IMR-90 (cell line): Measurements from ENCODE around the gene TCTA.

Experiments used
- BHLHE40 ChIP-seq: fragments of 150-350 bp; IDR thresholded peaks from 2 replicates; pipeline ENCODE4 v1.6.1; 2016; ENCODE audit warnings: mild to moderate bottlenecking, low read depth, low read length
- CEBPB ChIP-seq: IDR thresholded peaks from 2 replicates; pipeline ENCODE4 v1.6.1; 2012; ENCODE audit warnings: low read depth, low read length, improper control_type of control experiment
- CTCF ChIP-seq: conservative IDR thresholded peaks from 2 replicates; pipeline ENCODE4 v1.5.1; 2012; ENCODE audit warnings: mild to moderate bottlenecking, low read depth, low read length, improper control_type of control experiment
- ELK1 ChIP-seq: fragments of 150-350 bp; IDR thresholded peaks from 2 replicates; pipeline ENCODE4 v1.6.1; 2016; ENCODE audit warnings: low read depth, mild to moderate bottlenecking, low read length, moderate library complexity, borderline replicate concordance
- FOS ChIP-seq: fragments of 150-350 bp; IDR thresholded peaks from 2 replicates; pipeline ENCODE4 v1.6.1; 2016; ENCODE audit warnings: low read depth, low read length
- MAFK ChIP-seq: IDR thresholded peaks from 2 replicates; pipeline ENCODE4 v1.6.1; 2012; ENCODE audit warnings: low read depth, low read length, improper control_type of control experiment
- MXI1 ChIP-seq: IDR thresholded peaks from 2 replicates; pipeline ENCODE4 v1.6.1; 2012; ENCODE audit warnings: low read depth, mild to moderate bottlenecking, low read length, moderate library complexity, borderline replicate concordance
- NFE2L2 ChIP-seq: fragments of 150-350 bp; IDR thresholded peaks from 2 replicates; pipeline ENCODE4 v1.6.1; 2016; ENCODE audit warnings: low read depth, mild to moderate bottlenecking, low read length
- POLR2A ChIP-seq: IDR thresholded peaks from 2 replicates; pipeline ENCODE4 v1.6.1; 2012; ENCODE audit warnings: mild to moderate bottlenecking, low read depth, low read length
- RAD21 ChIP-seq: IDR thresholded peaks from 2 replicates; pipeline ENCODE4 v1.6.1; 2012; ENCODE audit warnings: low read length, improper control_type of control experiment
- RCOR1 ChIP-seq: IDR thresholded peaks from 2 replicates; pipeline ENCODE4 v1.6.1; 2012; ENCODE audit warnings: mild to moderate bottlenecking, low read length, improper control_type of control experiment; ENCODE audit not compliant: insufficient replicate concordance
- SMC3 ChIP-seq: fragments of 150-350 bp; IDR thresholded peaks from 2 replicates; pipeline ENCODE4 v1.6.1; 2016; ENCODE audit warnings: low read depth, mild to moderate bottlenecking, antibody characterized with exemption, low read length, moderate library complexity

- TF ChIP-seq CTCF (no peak), RAD21 (no peak), POLR2A (no peak), MAFK (no peak), RCOR1 (no peak), NFE2L2 (no peak), SMC3 (no peak), ELK1 (no peak), CEBPB (no peak), BHLHE40 (no peak), MXI1 (no peak), FOS (no peak)
Observed at GRCh38 chr3:49371946-49372345, 40.3 kb upstream of the TCTA start.
